Middle frontal gyrus (tissue), 1 donor: ENCODE data around the gene DPP4.
A peak's percentile ranks its signal among the peaks of the same experiment; 100 is the strongest.

Experiments
- DNase-seq: peaks from one replicate; pipeline ENCODE4 v3.0.0-alpha.2; 2015; ENCODE audit warnings: low spot score; ENCODE audit errors: extremely low spot score

Gene DPP4

DNA sequence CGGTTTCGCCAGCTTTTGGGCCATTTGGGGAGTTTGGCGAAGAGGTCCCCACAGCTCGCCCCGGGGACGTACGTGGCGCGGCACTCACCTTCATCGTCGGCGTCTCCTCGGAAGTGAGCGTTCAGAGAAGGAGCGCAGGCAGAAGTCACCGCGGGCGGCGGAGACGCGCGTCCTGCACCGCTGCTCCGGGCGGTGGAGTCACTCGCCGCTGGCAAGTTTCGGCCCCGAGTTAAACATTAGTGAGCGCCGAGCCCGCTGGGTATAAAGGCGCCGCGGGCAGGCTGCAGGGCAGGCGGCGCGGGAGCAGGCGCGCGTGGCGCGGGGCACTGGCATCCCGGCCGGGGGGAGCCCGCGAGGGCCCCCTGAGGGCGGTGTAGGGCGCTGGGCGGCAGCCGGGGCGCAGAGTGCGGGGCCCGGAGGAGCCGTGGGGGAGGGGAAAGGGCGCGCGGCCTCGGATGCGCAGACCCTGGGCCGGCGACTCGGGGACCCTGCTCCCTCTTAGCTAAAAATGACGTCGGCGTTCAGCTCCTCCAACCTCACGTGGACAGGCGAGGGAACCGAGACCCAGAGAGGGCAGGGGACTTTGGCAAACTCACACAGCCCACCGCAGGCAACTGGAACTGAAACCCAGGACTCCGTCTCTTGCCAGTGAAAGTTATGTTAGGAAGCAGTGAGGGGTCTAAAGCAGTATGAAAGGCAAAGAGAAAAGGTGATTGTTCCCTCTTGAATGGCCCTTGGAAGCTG, at the start of gene DPP4:
Gene DPP4 (minus strand): TSS at position 328 of the 744 bp plus-strand sequence. CDS start 234 bp downstream, at position 94.
- DNase-seq = no peak

DNA sequence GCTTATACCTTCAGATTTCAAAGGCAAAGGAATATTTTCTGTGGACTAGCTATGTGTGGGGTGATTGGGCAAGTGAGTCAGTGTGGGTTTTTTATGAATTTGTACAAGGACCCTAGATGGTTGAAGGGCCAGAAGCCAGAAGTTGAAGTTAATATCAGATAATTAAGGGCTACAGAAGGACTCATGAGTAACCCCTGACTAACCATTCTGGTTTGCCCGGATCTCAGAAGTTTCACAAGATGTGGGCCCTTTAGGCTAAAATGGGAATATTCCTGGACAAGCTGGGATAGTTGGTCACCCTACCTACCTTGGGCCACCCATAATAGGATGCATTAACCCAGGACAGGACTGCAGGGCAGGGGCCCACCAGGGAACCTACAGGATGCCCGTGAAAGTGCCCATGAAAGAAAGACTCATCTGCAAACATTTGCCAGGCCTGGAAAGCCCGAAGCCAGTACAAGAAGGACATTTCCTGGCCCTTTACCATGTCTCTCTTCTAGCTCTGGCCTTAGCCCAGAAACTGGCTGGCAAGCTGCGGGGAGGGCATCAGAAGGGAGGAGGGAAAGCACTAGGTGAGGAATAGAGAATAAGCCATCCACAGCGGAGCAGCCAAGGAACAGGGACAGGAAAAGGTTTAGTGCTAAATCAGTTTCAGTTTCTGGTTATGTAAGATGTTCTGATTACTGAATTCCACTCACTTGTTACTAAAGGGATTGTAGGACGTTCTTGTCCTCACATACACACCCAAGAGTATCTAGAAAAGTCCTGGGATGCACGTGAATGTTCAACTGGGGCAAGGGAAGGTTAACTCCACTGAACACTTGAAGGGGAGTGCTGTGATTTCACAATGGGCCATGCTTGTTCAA, 44.4 kb upstream of the DPP4 start:
- peak; percentile 18 for DNase-seq

DNA sequence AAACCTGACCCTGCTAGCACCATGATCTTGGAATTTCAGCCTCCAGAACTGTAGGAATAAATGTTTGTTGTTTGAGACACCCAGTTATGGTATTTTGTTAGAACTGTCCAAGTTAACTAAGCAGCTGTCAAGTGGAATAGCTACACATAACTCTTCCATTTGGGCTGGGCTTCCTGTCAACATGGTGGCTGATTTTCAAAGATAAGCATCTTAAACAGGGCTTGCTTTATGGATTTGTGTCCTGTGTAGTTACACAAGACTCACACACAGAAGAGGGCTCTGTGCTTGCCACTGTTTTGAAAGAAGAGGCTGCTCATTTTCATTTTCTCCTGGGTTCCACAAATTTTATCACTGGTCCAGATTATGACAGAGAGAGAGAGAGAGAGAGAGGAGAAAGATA, 42.3 kb upstream of the DPP4 start:
- no peak for DNase-seq

DNA sequence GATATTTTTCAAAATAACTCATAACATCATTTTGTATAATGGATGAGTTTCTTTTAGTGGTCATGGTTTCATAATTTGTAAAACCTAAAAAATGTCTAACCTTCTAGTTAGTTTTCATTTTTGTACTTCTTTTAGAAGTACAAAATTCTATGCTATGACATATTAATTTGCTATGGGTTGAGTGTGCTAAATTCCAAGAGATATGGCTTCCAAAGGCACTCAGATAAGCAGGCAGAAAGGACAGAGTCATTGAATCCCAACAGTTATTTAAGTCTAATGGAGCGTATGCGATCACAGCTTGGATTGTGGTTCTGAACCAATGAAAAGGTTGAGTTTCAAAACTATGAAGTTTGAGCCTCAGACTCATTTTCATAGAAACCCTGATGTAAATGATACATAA, 41.1 kb upstream of the DPP4 start:
- DNase-seq = no peak

DNA sequence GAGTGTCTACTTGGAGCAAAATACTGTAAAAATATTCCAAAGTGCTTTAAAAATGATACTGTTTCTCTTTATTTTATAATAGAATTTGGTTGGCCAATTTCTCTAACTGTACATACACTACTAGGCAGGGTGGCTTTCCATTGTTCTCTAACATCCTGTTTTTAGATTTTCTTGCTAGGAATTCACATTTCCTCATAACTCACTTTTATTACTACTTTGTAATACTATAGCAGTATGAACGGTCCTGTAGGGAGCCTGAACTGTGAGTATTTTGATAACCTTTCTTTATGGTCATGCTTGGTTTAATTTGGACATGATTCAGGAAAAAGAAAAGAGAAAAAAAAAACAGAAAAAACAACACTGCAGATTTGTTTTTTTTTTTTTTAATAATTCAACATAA, 40.3 kb upstream of the DPP4 start:
- DNase-seq = no peak

DNA sequence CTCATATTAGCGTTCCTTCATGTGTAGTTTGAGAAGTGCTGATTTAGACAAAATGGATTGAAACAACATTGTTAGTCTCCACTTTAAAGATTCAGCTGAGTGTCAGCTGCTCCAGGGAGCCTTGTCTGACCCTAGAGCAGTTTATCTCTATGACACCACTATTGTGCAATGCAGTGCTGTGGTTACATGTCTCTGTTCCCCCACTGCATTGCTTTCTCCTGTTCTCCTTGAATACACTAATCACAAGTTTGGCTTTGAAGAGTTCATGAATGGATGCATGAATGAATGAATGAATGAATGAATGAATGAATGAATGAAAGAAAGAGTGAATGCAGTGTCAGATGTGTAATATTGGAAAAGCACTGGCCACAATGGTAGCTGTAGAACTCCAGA, 39.8 kb upstream of the DPP4 start:
- no peak for DNase-seq

DNA sequence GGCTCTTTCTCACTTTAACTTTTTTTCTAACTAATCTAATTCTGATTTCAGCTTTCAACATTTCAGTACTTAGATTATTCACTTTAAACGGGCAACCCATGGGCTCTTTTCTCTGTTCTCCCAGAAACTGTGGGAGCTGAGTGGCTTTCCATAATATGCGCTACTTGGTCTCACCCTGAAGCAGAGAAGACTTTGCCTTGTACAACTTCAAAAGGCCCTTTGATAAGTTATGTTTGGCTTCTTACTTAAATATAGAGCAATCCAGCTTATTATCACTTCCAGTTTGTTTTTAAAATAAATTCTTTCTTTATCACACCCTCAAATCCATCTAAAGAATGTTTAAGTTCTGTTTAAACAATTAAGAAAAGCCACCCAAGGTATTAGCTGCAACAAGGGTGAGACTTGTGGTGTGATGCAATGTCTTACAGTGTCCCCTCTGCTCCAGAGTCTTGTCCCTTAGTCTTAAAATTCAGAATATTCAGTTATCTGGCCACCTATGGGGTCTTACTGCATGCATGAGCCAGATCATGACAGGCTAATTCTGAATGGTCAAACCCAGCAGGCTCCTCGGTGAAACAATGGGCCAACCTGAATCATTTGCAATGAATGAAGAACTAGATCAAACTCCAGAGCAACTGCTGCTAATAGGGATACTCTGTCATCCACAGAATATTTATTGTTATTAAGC, 39.2 kb upstream of the DPP4 start:
- DNase-seq = no peak

DNA sequence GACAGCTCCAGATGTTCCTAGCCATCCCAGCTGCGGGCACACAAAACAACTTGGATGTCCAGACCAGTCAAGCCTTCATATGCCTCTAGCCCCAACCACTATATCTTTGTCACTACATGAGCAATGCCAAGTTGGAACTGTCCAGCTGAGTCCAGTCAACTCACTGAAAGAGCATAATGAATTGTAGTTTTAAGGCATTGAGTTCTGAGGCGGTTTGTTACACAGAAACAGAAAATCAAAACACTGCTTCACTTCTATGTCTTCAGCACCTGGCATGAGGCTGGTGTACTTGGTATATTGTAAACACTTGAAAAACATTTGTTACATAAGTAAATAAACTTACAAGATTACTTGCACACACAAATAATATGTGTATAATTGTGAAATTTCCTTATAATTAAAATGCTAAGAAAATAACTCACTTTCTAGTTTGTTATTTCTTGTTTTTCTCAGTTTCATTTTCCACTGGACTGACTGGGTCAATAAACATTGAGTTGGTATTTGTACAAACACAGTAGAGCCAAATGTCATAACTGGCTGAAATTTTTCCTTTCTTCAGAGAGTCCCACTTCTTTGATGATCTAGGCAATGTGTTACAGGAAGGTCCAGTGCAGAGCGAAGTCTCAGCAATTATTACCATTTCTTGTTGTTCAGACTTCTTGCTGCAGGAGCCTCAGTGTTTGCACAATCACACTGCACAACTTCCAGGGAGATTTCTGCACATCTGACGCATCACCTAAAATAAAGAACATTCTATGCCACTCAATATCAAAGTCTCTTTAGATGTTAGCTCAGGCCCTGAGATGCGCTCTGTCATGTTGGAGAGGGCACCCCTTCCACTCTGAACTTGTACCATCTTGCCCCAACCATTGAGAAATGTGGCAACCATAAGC, 38.2 kb upstream of the DPP4 start:
- DNase-seq = no peak

DNA sequence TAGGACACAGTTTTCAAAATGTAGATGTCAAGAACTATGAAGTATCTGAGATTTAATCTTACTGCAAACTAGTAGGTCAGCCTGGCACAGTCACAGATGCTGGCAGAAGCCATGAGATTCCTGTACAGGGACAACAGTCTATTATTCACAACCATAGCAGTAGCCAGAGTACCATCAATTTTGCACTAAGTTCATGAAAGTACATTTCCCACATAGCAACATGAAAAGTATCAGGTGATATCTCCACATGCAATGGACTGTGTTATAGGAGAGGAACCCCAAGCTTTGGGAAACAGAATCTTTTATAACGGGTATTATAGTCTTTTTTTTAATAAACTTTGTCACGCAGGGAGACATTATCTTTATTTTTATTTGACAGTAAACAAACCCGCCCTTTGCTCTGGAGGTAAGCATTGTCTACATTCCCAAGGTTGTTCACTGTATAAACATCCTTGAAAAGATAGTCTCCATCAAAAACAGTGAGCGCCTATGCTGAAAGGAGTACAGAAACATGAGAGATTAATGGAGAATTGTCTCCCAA, 33.4 kb upstream of the DPP4 start:
- DNase-seq = no peak

DNA sequence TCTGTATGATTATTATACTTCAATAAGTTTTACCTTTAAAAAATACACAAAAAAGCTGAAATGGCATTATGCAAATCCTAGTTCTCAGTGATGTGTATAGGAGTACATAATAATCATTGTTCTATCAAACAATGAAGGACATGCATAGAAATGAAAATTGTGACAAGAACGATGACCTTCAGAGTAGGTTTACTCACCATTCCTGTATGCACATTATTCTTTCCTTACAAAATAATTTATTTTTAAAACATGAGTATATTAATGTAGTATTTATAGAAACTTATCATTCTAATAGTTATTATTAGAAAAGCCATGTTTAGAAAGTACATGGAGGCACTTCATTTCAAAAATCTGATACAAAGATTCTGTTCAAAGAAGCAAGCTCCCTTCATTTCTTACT, 32.7 kb upstream of the DPP4 start:
- no peak for DNase-seq

DNA sequence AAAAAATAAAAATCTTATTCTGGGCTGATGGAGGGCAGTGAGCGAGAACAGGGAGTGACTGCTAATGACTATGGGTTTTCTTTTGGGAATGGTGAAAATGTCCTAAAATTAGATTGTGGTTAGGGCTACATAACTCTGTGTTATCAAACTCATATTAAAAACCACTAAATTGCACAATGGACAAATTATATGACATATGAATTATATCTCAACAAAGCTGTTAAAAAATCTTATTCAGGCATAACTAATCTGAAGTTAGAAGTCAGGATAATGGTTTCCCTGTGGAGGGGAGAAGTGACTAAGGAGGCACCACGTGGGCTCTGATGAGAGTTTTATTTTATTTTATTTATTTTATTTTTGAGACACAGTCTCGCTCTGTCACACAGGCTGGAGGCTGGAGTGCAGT, 32.1 kb upstream of the DPP4 start:
- DNase-seq = no peak

DNA sequence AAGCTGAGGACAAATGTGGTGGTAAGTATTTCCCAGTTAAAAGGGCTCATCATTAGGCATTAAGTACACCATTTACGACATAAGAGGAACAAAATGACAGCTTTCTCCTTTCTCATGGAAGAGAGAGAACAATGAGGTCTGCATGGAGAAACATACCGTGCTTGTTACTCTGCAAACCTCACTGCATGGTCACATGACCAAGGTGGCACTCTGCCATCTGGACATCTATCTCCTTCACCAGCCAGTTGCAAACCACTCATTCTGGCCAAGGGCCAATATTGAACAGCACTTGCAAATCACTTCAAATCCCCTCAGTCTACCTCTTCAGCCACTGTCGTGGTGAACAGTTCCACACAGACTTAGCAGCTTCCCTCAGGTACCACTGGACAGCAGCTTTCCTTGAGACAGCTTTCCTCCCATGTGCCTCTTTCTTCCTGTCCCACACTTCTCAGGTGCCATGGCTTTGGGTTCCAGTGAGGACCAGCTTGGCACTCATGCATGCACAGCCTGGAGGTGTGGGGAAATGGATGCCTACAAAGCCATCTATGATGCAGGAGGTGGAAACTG, 29.5 kb upstream of the DPP4 start:
- DNase-seq = no peak

DNA sequence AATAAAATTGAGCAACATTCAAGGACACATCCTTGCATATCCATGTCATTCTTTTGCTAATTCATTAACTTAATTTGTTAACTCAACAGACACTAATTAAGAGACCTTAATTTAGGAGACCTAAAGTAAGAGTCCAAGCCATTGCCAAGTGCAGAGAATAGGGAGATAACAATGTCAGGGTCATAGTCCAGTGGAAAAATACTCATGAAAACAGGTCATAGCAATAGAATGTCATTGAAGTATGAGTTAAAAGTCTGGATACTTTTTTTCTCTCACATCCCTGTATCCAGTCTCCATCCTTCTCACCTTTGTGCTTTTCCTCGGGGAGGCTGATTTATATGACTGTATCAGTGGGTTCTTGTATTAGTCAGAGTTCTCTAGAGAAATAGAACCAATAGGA, 26.6 kb upstream of the DPP4 start:
- no peak for DNase-seq

DNA sequence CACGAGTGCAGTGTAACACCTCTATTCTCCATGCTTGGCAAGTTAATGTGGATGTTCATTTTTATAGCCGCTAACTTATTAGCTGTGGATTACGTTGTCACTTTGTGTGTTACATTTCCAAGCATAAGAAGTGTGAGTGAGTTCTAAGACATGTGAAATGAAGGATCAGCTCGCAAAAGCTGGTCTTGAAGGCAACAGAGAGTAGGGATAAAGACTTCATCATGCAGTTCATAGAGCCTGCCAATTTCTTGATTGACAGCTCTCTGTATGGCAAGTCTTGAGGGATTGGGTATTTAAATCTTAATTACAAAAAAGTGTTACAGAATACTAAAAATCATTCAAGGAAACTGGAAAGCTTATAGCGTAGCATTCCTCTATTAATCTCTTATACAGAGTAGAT, 25.8 kb upstream of the DPP4 start:
- no peak for DNase-seq

DNA sequence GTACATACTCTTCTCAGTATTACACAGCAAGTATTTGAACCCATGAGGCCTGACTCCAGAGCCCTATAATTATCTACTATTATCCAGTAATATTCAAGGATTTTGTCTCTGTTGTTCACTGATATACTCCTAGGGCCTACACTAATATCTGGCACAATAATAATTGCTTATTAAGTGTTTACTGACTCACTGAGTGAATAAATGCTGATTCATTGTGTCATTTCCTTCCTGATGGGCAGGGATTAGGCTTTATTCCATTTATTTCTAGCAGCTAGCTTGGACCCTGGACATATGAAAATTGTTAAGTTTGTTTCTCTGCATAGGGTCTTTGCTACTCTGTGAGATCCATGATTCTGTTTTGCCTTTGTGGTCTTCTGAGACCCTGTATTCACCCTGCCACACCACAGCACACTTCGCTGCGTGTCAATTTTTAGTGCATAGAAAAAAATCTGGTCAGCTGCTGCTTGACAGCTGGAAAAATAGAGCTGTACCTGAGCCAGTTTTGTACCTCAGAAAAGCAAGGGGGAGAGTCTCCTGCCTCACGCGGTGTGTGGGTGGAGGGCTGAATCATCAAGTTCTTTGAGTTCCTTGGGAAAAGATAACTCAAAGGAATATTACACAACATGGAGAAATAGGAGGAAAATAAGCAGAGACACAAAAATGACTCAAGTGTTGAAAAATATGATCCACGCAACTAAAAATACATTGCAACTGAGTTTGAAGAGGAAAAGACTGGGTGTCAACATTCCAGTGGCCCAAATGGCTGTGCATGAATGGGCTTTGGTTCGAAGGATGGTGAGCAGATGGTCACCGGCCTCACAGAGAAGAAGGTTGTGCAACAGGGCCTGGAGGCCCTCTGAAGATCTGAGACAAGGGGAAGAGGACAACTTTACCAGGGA, 18.9 kb upstream of the DPP4 start:
- DNase-seq = no peak

DNA sequence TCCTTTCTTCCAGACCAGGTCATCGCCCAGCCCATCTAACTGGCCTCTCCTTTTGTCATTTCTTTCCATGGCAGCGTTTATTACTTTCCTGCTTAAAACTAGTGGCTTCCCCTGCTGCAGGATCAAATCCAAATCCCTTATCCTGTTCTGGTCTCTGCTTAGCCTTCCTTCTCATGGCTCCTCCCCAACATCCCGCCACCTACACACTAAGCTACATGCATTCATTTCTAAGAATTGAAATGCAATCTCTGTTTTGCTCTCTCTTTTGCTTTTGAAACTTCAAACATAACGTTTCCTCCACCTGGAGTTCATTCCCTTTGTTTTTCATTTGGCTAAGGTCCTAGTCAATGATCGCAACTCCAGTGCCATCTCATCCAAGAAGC, 18.0 kb upstream of the DPP4 start:
- DNase-seq = no peak

DNA sequence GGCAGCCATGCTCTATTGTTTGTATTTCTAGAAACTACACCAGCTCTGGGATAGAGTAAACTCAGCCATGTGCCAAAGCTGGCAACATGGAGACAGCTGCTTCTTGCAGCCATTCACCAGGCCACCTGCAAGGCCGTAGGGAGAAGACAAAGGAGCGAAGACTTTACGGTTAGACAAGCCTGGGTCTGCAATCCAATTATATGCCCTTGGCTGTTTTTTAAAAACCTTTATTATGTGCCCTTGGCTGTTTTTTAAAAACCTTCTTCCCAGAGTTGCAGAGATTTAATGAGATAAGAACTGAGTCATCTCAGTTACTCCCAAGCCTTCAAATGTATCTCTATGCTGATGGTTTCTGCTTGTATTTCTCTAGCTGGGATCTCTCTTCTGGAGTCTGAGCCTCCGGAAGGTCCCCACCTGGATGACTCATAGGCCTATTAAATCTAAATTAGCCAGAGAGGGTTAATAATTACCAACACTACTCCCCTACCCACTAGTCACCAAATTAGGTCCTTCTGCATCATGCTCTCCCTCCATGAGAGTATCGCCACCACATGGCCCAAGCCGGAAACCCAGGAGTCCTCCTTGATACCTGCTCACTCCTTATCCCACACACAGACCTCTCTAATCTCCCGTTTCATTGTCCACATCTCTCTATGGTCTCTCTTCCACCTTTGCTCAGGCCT, 17.5 kb upstream of the DPP4 start:
- DNase-seq = no peak

DNA sequence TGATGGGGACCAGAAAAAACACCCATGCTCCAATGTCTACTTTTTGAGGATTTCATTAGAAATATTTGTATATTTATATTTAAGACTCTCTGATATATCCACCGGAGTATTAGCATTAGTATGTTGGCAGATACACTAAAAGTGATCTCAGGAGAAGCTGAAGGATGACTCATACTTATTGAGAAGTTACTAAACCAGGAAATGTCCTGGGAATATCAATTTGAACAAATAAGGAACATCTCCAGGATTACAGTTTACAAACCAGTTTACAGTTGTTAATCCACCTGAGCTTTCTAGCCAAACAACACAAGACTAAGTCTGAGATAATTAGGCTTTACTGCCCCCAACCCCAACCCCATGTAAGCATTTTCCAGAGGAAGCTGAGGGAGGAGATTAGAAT, 16.1 kb upstream of the DPP4 start:
- DNase-seq = no peak

DNA sequence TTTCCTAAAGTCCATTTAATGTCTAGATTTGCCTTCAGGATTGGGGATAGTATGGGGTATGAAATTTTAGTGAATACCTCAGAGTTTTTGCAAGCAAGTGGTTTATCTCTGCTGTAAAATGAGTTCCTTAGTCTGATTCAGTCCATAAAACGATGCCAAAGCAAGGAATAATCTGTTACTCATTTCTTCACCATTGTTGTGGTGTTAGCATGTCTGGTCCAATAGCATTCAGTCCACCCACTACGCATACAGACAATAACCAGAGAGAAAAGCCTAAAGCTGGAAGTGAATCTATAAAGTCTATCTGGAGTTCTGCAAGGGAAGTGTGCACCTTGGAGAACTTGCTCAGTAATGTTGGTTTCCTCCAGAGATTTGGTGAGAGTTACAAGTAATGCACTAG, 12.9 kb upstream of the DPP4 start:
- no peak for DNase-seq
